NCI-H1092 (cell line): Measurements from ENCODE around the gene DCBLD2.

Source experiments
- DNase-seq: peaks from one replicate; lab custom pipeline; 2025; lab: John Stamatoyannopoulos, UW

DCBLD2 gene

GRCh38 chr3:98791341-98792325, 109.9 kb downstream of the DCBLD2 start:
- no peak for DNase-seq

- DNase-seq: no peak
Observed at GRCh38 chr3:98788651-98789050, 112.8 kb downstream of the DCBLD2 start.

- no peak for DNase-seq
Observed at GRCh38 chr3:98787181-98787580, 114.3 kb downstream of the DCBLD2 start.

GRCh38 chr3:98786364-98787006, 115.0 kb downstream of the DCBLD2 start:
- no peak for DNase-seq

GRCh38 chr3:98784666-98785600, 116.6 kb downstream of the DCBLD2 start:
- no peak for DNase-seq

GRCh38 chr3:98784042-98784441, 117.5 kb downstream of the DCBLD2 start:
- DNase-seq: no peak

- DNase-seq: no peak
Observed at GRCh38 chr3:98782824-98783500, 118.5 kb downstream of the DCBLD2 start.

- DNase-seq: no peak
Observed at GRCh38 chr3:98780343-98780742, 121.2 kb downstream of the DCBLD2 start.

GRCh38 chr3:98779541-98780335, 121.8 kb downstream of the DCBLD2 start:
- DNase-seq: no peak

GRCh38 chr3:98778852-98779413, 122.6 kb downstream of the DCBLD2 start:
- DNase-seq: no peak

GRCh38 chr3:98778383-98778782, 123.1 kb downstream of the DCBLD2 start:
- DNase-seq: no peak

- no peak for DNase-seq
Observed at GRCh38 chr3:98777801-98778220, 123.7 kb downstream of the DCBLD2 start.

- DNase-seq: no peak
Observed at GRCh38 chr3:98777286-98777685, 124.2 kb downstream of the DCBLD2 start.

- no peak for DNase-seq
Observed at GRCh38 chr3:98776140-98776493, 125.4 kb downstream of the DCBLD2 start.

GRCh38 chr3:98775459-98776139, 125.9 kb downstream of the DCBLD2 start:
- DNase-seq: no peak

- no peak for DNase-seq
Observed at GRCh38 chr3:98772022-98772421, 129.5 kb downstream of the DCBLD2 start.

GRCh38 chr3:98770261-98771039, 131.0 kb downstream of the DCBLD2 start:
- no peak for DNase-seq

- no peak for DNase-seq
Observed at GRCh38 chr3:98769448-98769847, 132.0 kb downstream of the DCBLD2 start.

GRCh38 chr3:98768961-98769360, 132.5 kb downstream of the DCBLD2 start:
- DNase-seq: no peak
